Dermis blood vessel endothelial cell (primary cell): ENCODE results near the gene ENPP6. TPM values are rescaled to one million over a fixed set of nuclear protein-coding genes. Genes with fewer than 3 reads are reported as not detected.
A peak's percentile ranks its signal among the peaks of the same experiment; 100 is the strongest.

ENCODE experiments used
- DNase-seq: peaks from one replicate; pipeline ENCODE4 v3.0.0; 2010
- total RNA-seq: library from RNA; depleted of rRNA; stranded (reverse); fragments of >200 nt; gene quantifications from 2 replicates; pipeline ENCODE4 v1.2.3, GENCODE V29; 2014

The ENPP6 gene
- total RNA-seq, 1 donor from 2014 or later: not detected

DNA sequence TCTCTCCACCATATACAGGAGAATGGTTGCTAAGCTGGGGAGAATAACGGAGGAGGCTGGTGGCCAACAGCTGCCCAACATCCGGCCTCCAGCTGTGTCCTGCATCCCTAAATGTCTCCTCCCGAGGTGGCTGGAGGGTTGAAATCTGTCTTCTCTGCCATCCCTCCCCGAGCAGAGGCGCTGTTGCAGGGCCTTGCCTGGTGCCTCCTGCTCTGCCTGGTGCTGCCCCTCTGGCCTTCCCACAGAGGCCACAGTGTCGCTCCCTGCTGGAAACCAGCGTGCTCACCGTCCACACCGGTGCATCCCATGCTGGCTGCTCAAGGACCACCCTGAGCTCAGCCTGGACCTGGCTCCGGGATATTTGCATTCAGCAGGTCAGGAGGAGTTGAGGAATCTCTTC lies 115.2 kb downstream of the ENPP6 start:
- DNase-seq: no peak

DNA sequence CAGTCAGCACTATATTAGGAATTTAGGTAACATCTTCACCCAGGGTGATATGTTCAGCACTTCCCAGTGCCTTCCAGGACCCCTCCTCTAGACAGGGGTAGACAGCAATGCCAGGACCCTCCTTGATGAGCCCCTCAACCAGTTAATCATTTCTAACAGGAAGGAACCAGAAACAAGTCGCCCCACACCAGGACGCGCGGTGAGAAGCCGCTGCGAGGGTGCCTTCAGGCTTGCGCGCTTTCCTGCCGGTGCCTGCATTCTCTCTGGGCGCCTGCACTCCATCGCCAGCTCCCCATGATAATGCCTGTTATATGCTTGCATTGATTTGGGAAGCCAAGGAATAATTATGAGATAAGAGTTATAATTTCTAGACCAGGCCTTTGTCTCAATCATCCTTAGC lies 116.0 kb downstream of the ENPP6 start:
- no peak for DNase-seq

GRCh38 chr4:184100297-184100885 lies 117.3 kb downstream of the ENPP6 start:
- no peak for DNase-seq

GRCh38 chr4:184099535-184099966 lies 118.1 kb downstream of the ENPP6 start:
- DNase-seq: no peak

DNA sequence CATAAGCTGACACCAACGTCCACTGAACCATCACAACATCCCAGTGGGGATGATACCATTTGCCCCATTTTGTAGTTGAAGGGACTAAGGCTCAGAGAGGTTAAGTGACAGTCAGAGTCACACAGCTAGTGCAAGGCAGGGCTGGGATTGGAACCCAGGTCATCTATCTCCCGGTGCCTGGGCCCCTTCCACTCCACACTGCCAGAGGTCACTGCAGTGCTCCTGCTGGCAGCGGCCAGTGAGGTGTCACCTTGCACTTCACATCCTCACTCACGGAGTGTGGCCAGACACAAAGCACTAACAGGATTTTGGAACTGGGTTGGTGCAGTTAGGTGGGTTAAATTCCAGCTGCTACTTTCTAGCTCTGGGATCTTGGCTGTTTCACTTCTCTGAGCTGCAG lies 118.7 kb downstream of the ENPP6 start:
- no peak for DNase-seq

- DNase-seq: no peak
Observed at GRCh38 chr4:184097815-184098214, 119.9 kb downstream of the ENPP6 start.

- DNase-seq: peak; percentile 29
Observed at GRCh38 chr4:184097241-184097605, 120.5 kb downstream of the ENPP6 start.

- no peak for DNase-seq
Observed at GRCh38 chr4:184096561-184097240, 121.0 kb downstream of the ENPP6 start.

- DNase-seq: no peak
Observed at GRCh38 chr4:184094532-184095159, 123.0 kb downstream of the ENPP6 start.

DNA sequence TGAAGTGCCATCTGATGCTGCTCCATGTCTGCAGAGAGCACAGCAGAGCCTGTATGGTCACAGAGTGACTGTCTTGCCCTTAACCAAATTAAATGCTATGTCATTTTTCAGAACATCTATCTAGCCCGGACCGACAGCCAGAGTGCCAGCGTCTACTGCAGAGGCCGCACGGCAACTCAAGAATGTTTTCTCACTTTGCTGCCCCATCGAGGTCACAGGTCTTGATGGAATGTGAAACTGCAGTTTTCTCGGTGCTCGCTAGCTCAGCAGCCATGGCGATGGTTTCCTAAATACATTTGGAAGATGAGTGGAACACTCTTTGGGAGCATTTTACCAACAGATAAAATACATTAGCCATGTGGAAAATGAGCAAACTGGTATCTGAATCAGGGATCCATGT lies 125.7 kb downstream of the ENPP6 start:
- no peak for DNase-seq

DNA sequence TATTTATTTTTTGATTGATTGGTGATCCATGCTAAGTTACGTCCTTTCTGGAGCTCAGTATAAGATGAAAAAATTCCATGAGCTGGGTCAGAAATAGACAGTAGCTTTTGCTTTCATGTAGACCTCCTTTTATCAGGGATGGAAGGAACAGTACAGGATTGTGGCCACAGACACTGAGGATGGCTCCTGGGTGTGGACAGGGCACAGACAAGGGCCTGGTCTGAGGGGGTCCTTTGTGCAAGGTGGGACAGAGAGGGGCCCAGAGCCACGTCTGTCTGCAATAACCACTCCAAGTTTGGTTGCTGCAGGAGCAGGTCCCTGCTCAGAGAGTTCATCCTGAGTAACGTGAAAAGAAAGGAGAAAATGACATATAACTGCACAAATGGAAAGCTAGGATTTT lies 127.1 kb downstream of the ENPP6 start:
- DNase-seq: no peak

GRCh38 chr4:184080674-184081073 lies 137.0 kb downstream of the ENPP6 start:
- DNase-seq: no peak

- no peak for DNase-seq
Observed at GRCh38 chr4:184074677-184075388, 142.8 kb downstream of the ENPP6 start.

- DNase-seq: no peak
Observed at GRCh38 chr4:184067931-184068554, 149.6 kb downstream of the ENPP6 start.

DNA sequence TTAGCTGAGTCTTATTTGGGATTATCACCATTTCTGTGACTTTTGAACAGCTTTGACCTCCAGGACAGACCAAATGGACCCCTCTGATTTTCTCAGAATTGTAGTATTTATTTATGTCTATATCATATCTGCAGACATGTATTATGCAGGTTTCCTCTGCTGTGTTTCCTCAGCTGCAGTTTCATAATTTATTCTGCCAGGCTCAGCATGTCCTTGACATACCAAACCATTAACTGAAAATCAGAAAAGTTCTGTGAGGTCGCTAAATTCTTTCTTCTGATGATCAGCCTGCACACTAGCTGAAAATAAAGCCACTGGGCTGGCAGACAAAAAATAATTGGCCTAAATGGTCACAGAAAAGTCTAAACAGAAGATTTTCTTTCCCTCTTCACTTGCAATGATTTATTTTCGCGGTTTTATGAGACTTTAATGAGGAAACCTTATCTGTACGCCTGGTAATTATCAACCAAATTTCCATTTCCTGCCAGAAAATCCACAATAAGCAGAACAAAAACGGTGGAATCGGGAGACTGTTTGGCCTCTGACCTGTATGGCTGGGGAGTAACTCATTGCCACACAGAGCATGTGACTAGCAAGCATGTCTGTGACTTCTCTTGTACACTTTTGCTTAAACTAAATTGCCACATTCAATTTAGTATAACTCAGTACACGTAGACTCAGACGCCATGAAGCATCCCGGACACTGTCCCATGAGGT lies 150.9 kb downstream of the ENPP6 start:
- DNase-seq: no peak

- no peak for DNase-seq
Observed at GRCh38 chr4:184064877-184065276, 152.8 kb downstream of the ENPP6 start.

- no peak for DNase-seq
Observed at GRCh38 chr4:184062769-184063168, 154.9 kb downstream of the ENPP6 start.

GRCh38 chr4:184061582-184061981 lies 156.1 kb downstream of the ENPP6 start:
- DNase-seq: no peak

DNA sequence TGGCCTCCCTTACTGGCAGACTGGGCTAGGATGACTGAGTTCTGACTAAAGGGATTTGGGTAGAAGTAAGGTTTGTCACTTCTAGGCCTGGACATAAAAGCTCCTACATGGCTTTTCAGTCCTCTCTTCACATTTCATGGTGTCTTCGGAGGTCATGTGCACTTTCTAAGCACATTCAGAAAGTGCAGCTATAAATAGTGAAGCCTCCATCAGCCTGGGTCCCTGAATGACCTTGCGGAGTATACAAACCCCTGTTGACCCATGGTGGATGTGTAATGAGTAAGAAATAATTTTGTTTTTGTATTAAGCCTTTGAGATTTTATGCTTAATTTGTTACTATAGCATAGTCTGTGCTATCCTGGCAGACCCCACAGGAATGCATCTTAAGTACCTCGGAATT lies 158.6 kb downstream of the ENPP6 start:
- no peak for DNase-seq

- DNase-seq: no peak
Observed at GRCh38 chr4:184058026-184058425, 159.6 kb downstream of the ENPP6 start.

GRCh38 chr4:184056877-184057276 lies 160.8 kb downstream of the ENPP6 start:
- no peak for DNase-seq

- DNase-seq: no peak
Observed at GRCh38 chr4:184053434-184053833, 164.2 kb downstream of the ENPP6 start.
